Caco-2 (cell line): Measurements from ENCODE around the gene NCOA6. TPM values are rescaled to one million over a fixed set of nuclear protein-coding genes. Genes with fewer than 3 reads are reported as not detected.

Source experiments
- BruUV-seq: library from RNA; stranded (reverse); fragments of 400-500 nt; replicated peaks from 2 replicates; lab custom pipeline; 2021; lab: Mats Ljungman, UMichigan
- CTCF ChIA-PET: fragments of 300-600 bp; sonication (Branson Sonifier 250); formaldehyde crosslinking; loops from one replicate; lab custom pipeline; 2022; ENCODE audit warnings: antibody characterized with exemption; lab: Charles Lee
- POLR2A ChIA-PET: fragments of 300-600 bp; sonication (Branson Sonifier 250); formaldehyde crosslinking; loops from one replicate; lab custom pipeline; 2022; ENCODE audit warnings: antibody characterized with exemption; lab: Charles Lee
- DNase-seq, 2 experiments: peaks; one replicate each; pipeline versions ENCODE4 v3.0.0 to v3.0.0-alpha.2; 2020 to 2022
- H3K27me3 ChIP-seq: replicated peaks from 2 replicates; pipeline ENCODE4 v1.6.0; 2011; ENCODE audit warnings: low read length; ENCODE audit not compliant: control insufficient read depth, insufficient read depth
- H3K36me3 ChIP-seq: 2 replicates; pipeline ENCODE4 v1.5.1; 2011; ENCODE audit warnings: low read length; ENCODE audit not compliant: control insufficient read depth, insufficient read depth
- H3K4me1 ChIP-seq: fragments of 250-450 bp; sonication (Bioruptor Pico); 2 replicates; pipeline ENCODE4 v1.5.1; 2020; ENCODE audit warnings: mild to moderate bottlenecking
- H3K4me3 ChIP-seq: 2 replicates; pipeline ENCODE4 v1.5.1; 2011; ENCODE audit warnings: low read depth, mild to moderate bottlenecking, control low read depth, low read length
- H3K9me3 ChIP-seq: fragments of 250-450 bp; sonication (Bioruptor Pico); 2 replicates; pipeline ENCODE4 v1.5.1; 2020; ENCODE audit warnings: mild to moderate bottlenecking, moderate library complexity
- H3K27ac Mint-ChIP-seq: one replicate; pipeline ENCODE4 v1.8.0; 2022; ENCODE audit warnings: mixed read lengths; ENCODE audit not compliant: unreplicated experiment
- H3K27me3 Mint-ChIP-seq: one replicate; pipeline ENCODE4 v1.8.0; 2022; ENCODE audit warnings: mixed read lengths; ENCODE audit not compliant: insufficient read depth, unreplicated experiment
- H3K36me3 Mint-ChIP-seq: one replicate; pipeline ENCODE4 v1.8.0; 2022; ENCODE audit warnings: mild to moderate bottlenecking, mixed read lengths; ENCODE audit not compliant: insufficient read depth, unreplicated experiment
- H3K4me1 Mint-ChIP-seq: one replicate; pipeline ENCODE4 v1.8.0; 2022; ENCODE audit warnings: low read depth, mixed read lengths; ENCODE audit not compliant: unreplicated experiment
- H3K4me3 Mint-ChIP-seq: one replicate; pipeline ENCODE4 v1.8.0; 2022; ENCODE audit warnings: mild to moderate bottlenecking, moderate library complexity, mixed read lengths; ENCODE audit not compliant: unreplicated experiment
- H3K9me3 Mint-ChIP-seq: one replicate; pipeline ENCODE4 v1.8.0; 2022; ENCODE audit warnings: mixed read lengths; ENCODE audit not compliant: unreplicated experiment
- intact Hi-C: fragments of 100-400 bp; cut with micrococcal nuclease; formaldehyde crosslinking; loops from one replicate; pipeline ENCODE4 v1.10.0; 2022; ENCODE audit not compliant: unreplicated experiment
- total RNA-seq: library from RNA; stranded (reverse); gene quantifications from 2 replicates; pipeline ENCODE4 v1.2.3, GENCODE V29; 2022
- TF ChIP-seq, protein P1 (sequence below), 2 experiments: fragments of 200-600 bp in 1 of 2; IDR thresholded peaks; 1 replicate in 1 of 2; 2 replicates in 1 of 2; pipeline versions ENCODE4 v1.5.1 to v1.8.0; 2011 to 2022; ENCODE audit warnings: antibody characterized with exemption in 1 of 2, control low read depth in 1 of 2, inconsistent platforms in 1 of 2, low read depth in 1 of 2, low read length in 1 of 2, mild to moderate bottlenecking in 1 of 2, moderate library complexity in 1 of 2; ENCODE audit not compliant: insufficient read depth in 1 of 2, severe bottlenecking in 1 of 2, unreplicated experiment in 1 of 2

NCOA6 gene
- total RNA-seq, 1 experiment from 2014 or later = 65.1 TPM

DNA sequence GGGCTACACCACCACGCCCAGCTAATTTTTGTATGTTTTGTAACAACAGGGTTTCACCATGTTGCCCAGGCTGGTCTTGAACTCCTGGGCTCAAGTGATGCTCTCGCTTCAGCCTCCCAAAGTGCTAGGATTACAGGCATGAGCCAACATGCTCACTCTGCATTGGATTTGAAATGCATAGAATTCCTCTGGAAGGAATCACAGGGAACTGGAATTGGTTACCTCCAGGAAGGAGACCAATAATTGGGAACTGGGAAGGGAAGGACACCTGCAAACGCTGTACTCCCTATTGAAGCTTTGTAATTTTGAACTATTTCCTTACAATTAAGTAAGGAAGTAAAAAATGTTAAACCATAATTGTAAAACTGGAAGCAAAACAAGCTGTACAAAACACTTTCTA, 133.6 kb downstream of the NCOA6 start:
- no peaks in the 10 kb centered on the region for H3K4me1 ChIP-seq
- no peaks in the 10 kb centered on the region for H3K36me3 ChIP-seq
- no peak overlapping the region for H3K27ac Mint-ChIP-seq
- H3K9me3 Mint-ChIP-seq = no peaks in the 10 kb centered on the region
- peaks cover 7% of the 10 kb centered on the region for H3K4me1 Mint-ChIP-seq
- BruUV-seq = no TSS peak
- H3K27me3 ChIP-seq = no peaks in the 10 kb centered on the region
- H3K9me3 ChIP-seq = no peaks in the 10 kb centered on the region
- intact Hi-C loops = no loop called here
- no peak overlapping the region for H3K4me3 Mint-ChIP-seq
- no peaks in the 10 kb centered on the region for H3K27me3 Mint-ChIP-seq
- DNase-seq = peak in 1 of 2 experiments; percentile 26
- TF ChIP-seq, protein P1, sequence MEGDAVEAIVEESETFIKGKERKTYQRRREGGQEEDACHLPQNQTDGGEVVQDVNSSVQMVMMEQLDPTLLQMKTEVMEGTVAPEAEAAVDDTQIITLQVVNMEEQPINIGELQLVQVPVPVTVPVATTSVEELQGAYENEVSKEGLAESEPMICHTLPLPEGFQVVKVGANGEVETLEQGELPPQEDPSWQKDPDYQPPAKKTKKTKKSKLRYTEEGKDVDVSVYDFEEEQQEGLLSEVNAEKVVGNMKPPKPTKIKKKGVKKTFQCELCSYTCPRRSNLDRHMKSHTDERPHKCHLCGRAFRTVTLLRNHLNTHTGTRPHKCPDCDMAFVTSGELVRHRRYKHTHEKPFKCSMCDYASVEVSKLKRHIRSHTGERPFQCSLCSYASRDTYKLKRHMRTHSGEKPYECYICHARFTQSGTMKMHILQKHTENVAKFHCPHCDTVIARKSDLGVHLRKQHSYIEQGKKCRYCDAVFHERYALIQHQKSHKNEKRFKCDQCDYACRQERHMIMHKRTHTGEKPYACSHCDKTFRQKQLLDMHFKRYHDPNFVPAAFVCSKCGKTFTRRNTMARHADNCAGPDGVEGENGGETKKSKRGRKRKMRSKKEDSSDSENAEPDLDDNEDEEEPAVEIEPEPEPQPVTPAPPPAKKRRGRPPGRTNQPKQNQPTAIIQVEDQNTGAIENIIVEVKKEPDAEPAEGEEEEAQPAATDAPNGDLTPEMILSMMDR (IDR thresholded peaks at IDR 0.05; ENCODE audit: insufficient read depth in 1 of 2, low read depth in 1 of 2, low read length in 1 of 2, severe bottlenecking in 1 of 2, unreplicated experiment in 1 of 2) = no peak
- no peaks in the 10 kb centered on the region for H3K36me3 Mint-ChIP-seq
- H3K4me3 ChIP-seq = no peak overlapping the region
- CTCF ChIA-PET = no interaction called here
- POLR2A ChIA-PET = no interaction called here

DNA sequence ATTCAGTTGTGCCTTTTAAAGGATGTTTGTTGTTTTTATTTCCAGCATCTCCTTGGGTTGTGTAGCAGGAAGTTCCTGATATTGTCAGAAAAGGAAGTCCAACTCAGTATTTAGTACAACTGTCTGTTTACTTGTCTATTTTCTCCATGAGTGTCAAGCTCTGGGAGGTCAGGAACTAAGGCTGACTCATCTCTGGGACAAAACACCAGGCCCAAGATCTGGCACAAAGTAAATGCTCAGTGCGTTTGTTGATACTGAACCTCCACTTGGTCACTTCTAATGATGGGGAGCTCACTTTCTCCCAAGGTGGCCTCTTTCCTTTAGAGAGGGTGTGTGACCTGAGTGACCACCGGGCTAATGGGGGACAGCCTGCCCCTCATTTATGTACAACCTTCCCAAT, 136.0 kb downstream of the NCOA6 start:
- no peaks in the 10 kb centered on the region for H3K4me1 ChIP-seq
- ChIA-PET POLR2A (no interaction called here), CTCF (interaction anchor here (0.6 kb wide), 1 partner anchor 19 kb away, joined by 5 read pairs; no protein-coding TSS in a partner anchor)
- intact Hi-C loops = no loop called here
- DNase-seq = peak in 1 of 2 experiments; percentile 29
- H3K4me3 ChIP-seq = no peak overlapping the region
- H3K9me3 ChIP-seq = no peaks in the 10 kb centered on the region
- no peaks in the 10 kb centered on the region for H3K27me3 Mint-ChIP-seq
- H3K36me3 ChIP-seq = no peaks in the 10 kb centered on the region
- H3K4me1 Mint-ChIP-seq = no peaks in the 10 kb centered on the region
- H3K27me3 ChIP-seq = no peaks in the 10 kb centered on the region
- TF ChIP-seq, protein P1 (IDR thresholded peaks at IDR 0.05; ENCODE audit: insufficient read depth in 1 of 2, low read depth in 1 of 2, low read length in 1 of 2, severe bottlenecking in 1 of 2, unreplicated experiment in 1 of 2) = no peak
- BruUV-seq = no TSS peak
- no peaks in the 10 kb centered on the region for H3K9me3 Mint-ChIP-seq
- H3K36me3 Mint-ChIP-seq = no peaks in the 10 kb centered on the region
- no peak overlapping the region for H3K4me3 Mint-ChIP-seq
- H3K27ac Mint-ChIP-seq = no peak overlapping the region

DNA sequence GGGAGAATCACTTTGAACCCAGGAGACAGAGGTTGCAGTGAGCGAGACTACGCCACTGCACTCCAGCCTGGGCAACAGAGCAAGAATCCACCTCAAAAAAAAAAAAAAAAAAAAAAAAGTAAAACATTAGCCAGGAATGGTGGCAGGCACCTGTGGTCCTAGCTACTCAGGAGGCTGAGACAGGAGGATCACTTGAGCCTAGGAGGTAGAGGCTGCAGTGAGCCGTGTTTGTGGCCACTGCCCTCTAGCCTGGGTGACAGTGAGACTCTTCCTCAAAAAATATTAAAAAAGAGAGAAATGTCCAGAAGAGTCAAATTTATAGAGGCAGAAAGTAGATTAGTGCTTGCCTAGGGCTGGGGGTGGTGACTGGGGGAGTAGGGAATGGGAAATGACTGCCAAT, 141.8 kb downstream of the NCOA6 start:
- intact Hi-C loops = no loop called here
- H3K9me3 Mint-ChIP-seq = no peaks in the 10 kb centered on the region
- no peaks in the 10 kb centered on the region for H3K36me3 Mint-ChIP-seq
- no peaks in the 10 kb centered on the region for H3K27me3 Mint-ChIP-seq
- no peaks in the 10 kb centered on the region for H3K27me3 ChIP-seq
- H3K4me1 ChIP-seq = peaks cover 6% of the 10 kb centered on the region; the same call in 1 of the 2 replicates
- no peaks in the 10 kb centered on the region; the same call in 1 of the 2 replicates for H3K9me3 ChIP-seq
- H3K27ac Mint-ChIP-seq = no peak overlapping the region
- POLR2A ChIA-PET = no interaction called here
- DNase-seq = no peak
- BruUV-seq = no TSS peak
- H3K4me3 Mint-ChIP-seq = no peak overlapping the region
- peaks cover 7% of the 10 kb centered on the region for H3K4me1 Mint-ChIP-seq
- no peak overlapping the region for H3K4me3 ChIP-seq
- CTCF ChIA-PET = no interaction called here
- TF ChIP-seq, protein P1 (IDR thresholded peaks at IDR 0.05; ENCODE audit: insufficient read depth in 1 of 2, low read depth in 1 of 2, low read length in 1 of 2, severe bottlenecking in 1 of 2, unreplicated experiment in 1 of 2) = no peak
- H3K36me3 ChIP-seq = no peaks in the 10 kb centered on the region
